Fibroblast of skin of left biceps (primary cell): ENCODE results near the gene MAEA.

Source experiments
- DNase-seq, 2 experiments: peaks; one replicate each; pipeline ENCODE4 v3.0.0-alpha.2; 2013; ENCODE audit warnings: low read depth in 2 of 2

The MAEA gene

DNA sequence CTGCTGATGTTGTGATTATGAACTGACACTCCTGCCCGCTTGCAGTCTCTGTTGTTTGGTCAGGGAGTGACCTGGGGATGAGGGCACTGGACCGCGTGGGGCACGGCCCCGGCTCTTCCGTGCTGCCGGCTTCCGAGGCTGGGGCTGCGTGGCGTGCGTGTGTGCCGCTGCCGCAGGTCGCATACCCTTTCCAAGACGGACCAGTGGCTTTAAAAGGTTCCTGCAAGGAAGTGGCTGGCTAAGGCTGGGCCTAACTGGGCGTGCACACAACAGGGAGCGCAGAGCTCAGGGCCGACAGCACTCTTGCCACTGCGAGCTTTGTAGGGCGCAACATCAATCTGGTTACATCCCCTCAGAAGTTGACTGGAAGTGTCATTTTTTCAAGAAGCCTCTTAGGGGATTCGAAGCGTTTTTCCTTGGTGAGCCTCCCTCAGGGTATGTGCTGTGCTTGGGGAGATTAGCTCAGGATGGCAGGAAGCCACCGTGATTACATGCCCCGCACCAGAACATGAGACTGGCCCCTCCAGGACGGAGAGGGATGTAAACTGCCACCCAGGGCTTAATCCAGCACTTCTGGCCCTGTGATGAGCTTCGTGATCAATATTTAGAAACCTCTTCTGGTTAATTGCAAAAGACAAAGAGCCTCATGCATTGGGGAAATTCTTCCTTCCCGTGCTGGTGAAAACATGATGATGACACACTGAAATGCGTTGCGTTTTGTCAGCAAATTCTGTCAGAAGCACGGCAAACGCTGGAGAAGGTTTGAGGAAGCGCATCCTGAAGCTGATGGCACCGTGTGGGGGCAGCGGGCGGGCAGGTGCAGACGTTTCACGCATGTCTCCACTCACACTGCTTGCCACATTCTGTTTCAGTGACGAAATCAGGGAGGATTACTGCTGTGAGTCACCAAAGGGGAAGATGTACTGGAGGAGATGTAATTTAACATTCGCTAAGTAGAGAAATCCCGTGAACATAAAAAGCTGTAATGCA lies 11.1 kb downstream of the MAEA start:
- no peak for DNase-seq

DNA sequence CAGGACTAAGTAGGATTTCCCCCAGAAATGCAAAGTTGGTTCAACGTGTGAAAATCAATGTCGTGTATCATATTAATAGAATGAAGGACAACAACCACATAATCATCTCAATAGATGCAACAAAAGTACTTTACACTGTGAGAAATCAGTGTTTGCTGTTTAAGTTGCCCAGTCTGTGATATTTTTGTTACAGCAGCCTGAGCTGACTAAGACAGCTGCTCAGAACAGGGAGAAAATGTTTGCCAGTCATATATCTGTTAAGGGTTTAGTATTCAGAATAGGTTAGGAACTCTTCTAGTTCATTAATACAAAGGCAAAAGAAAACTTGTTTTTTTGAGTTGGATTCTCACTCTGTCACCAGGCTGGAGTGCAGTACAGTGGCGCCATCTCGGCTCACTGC lies 12.5 kb downstream of the MAEA start:
- no peak for DNase-seq

DNA sequence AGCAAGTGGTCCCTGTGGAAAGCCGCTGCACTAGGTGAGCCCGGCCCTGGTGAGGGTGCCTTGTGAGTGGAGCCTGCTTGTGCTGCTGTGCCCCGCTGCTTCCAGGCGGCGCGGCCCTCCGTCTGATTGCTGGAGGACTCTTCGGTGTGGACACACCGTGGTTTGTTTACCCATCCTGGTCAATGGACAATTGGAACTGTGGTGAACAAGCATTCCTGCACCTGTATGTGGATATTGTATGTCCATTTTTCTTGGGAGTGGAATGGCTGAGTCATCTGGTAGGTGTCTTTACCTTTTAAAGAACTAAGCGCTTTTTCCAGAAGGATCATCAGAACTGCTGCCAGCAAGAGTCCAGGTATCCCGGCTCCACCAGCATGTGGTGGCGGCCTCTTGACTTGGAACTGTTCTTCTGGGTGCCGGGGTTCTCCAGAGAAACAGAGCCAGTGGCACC lies 15.6 kb downstream of the MAEA start:
- no peak for DNase-seq

DNA sequence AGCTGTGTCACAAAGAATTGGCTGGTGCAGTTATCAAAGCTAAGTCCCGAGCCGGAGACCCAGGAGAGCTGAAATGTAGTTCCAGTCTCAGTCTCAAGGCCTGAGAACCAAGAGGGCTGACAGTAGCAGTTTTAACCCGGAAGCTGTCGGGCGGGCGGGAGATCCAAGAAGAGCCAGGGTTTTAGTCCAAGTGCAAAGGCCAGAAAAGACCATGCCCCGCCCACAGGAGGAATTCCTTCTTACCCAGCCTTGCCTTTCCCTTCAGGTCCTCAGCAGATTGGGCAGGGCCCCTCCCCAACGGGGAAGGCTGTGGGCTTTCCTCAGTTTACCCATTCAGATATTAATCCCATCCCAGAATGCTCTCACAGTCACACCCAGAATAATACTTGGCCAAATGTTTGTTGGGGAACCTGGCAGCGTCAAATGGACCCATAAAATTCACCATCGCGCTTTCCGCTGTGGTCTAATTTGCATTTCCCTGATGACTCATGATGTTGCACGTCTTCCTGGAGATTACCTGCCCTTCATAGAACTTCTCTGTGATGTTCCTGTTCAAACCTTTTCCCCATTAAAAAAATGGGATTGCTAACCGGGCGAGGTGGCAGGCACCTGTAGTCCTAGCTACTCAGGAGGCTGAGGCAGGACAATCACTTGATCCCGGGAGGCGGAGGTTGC lies 16.2 kb downstream of the MAEA start:
- no peak for DNase-seq

DNA sequence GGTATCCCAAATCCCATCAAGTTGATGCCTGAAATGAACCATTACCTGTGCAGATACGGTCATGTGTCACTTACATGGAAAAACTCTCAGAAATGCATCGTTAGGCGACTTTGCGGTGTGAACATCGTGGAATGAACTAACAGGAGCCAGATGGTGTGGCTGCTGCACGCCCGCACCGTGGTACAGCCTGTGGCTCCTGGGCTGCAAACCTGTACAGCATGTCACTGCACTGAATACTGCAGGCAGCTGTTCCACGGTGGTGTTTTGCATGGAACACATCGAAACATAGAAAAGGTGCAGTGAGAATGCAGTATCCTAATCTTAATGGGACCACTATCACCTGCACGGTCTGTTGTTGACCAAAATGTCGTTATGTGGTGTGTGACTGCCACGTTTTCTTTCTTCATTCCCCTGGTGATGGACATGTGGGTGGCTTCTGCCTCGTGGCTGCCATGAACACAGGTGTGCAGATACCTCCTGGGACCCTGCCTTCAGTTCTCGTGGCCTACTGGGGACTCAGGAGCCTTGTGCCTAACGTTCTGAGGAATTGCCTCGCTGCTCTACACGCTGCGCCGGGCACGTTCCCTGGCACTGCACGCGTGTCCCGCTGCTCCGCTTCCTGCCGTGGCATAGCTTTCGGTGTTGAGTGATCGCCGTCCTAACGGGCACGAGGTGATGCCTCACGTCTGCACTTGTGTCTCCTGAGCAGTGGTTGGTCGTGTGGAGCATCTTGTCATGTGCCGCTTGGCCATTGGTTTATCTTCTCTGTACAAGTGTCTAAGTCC lies 18.5 kb downstream of the MAEA start:
- DNase-seq: no peak

DNA sequence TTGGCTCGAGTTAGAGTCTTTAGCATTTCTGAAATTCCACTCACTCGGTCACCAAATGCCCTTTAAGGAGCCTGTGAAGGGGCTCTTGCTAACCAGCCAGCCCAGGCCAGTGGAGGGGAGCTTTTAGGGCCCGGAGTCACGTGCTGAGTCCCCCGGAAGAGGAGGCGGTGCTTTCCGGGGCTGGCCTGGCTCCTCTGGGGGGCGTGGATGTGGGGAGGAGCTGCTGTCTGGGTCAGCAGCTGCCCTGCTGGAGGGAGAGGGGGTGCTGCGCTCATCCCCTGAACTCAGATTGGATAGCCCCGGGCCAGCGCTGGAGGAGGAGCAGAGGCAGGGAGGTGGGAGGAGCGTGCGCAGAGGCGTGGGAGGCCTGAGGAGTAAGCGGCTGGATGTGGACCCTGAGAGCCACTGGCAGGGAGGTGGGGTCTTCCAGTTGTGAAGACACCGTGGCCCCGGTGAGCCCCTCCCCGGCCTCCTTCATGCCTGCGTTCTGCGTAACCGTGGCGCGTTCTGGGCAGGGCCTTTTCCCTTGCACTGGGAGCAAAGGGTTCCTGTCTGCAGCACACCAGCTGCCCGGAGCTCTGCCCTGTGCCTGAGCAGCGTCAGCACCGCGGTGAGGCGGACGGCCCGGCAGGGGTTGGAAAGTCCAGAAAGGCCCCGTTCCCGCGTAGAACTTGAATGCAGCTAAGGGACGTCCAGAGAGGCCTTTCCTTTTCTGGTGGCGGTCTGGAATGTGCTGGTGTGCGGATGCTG lies 19.7 kb downstream of the MAEA start:
- DNase-seq: peak; percentile 72 to 73

DNA sequence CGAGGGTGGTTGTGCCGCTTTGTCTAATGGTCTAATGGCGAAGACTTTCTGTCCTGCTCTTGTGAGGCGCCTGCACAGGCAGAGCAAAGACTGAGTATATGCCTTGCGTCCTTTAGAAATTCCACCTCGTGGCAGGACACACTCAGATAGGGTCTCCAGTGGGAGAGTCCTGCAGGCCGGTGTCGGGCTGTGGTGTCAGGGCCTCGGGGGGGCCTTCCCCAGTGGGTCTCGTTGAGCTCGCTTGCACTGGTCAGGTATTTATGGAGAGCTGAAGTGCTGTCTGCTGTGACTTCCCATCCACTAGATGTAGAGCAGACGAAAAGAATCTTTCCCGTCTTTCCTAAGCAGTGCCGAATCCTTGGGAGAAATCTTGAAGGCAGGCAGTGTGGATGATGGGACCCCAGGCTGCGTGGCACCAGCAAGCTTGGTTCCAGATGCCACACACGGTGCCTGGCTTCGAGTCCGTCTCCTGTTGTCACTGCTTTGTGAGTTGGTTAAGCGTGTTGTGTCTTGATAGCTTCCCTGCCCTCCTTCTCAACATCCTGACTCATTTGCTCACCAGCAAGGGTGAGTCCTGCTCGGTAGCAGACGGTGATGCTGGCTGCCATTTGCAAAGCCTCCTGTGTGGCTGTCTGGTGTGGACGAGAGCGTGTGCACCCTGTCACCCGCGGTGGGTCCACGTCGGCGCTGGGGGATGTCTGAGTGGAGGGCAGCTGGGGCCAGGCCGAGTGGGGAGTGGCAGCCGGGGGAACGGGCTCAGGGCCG lies 20.5 kb downstream of the MAEA start:
- no peak for DNase-seq

DNA sequence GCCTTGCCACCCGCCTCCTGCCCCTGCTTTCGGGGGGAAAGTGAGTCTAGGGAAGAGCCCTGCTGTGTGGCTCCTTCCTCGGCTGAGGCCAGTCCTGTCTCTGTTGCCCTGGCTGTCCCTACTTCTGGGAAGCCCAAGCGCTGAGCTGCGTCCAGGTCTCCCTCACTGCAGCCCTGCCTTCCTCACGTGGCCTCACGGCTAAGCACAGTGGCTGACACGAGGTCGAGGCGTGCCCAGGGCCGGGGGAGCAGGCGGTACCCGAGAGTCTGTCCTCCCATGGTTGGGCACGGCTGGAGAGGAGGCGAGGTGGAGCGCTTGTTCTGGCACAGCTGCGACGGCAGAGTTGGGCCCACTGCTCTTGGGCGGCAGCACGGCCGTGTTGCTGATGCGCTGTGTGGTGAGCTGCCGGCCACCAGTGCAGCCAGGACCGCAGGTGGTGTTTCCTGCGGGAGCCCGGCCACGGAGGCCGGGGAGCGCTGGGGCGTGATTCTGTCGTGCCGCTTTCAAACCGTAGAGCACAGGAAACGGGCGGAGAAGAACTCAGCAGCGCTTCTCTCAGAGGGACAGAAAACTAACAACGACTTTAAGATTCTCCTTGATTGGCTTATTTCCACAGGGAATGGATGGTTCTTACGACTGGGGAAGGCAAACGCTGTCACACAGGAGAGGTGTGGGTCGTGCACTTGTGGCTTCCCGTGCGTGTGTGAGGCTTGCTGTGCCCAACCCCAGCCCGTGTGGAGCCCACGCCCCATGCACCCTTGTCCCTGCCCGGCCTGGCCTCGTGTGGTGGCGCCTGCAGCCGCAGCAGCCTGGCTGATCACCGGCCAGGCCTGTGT lies 21.3 kb downstream of the MAEA start:
- DNase-seq: no peak

DNA sequence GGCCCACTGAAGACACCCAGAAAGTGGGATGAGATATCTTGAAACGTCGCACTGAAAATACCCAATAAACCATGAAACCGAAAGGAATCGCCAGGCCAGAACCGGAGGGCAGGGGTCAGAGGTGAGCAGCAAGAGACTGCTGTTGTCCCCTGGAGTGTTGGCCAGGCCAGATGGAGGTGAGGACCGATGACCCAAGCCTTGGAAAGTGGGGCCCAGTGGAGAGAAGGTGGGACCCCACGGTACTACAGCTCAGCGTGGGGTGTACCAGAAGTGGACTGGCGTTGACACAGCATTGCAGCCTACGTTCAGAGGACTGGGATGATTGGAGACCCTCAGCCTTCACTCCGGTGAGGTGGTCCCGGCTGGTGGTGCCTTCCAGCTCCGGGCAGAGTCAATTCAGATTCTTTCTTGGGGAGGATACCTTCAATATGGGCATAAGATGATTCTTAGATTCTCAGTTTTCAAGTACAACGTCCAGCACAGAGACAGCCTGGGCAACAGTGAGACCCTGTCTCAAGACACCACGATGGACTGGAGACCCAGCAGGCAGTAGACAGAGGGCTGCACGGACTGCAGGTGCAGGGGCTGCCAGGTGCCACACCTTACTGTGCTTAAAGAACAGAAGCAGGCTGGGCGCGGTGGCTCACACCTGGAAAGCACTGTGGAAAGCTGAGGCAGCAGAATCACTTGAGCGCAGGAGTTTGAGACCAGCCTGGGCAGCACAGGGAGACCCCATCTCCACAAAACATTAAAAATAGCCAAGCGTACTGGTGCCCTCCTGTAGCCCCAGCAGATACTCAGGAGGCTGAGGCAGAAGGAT lies 23.3 kb downstream of the MAEA start:
- no peak for DNase-seq

DNA sequence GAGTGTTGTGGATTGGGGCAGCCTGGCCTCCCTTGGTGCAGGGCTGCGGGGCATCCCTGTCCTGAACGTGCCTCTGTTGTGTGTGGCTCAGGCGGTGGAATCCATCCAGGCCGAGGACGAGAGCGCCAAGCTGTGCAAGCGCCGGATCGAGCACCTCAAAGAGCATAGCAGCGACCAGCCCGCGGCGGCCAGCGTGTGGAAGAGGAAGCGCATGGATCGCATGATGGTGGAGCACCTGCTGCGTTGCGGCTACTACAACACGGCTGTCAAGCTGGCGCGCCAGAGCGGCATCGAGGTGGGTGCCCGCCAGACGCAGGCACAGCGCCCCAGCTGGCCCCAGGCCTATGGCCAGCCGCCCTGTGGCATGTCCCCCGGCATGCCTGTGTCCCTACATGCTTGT lies 25.6 kb downstream of the MAEA start:
- DNase-seq: no peak

DNA sequence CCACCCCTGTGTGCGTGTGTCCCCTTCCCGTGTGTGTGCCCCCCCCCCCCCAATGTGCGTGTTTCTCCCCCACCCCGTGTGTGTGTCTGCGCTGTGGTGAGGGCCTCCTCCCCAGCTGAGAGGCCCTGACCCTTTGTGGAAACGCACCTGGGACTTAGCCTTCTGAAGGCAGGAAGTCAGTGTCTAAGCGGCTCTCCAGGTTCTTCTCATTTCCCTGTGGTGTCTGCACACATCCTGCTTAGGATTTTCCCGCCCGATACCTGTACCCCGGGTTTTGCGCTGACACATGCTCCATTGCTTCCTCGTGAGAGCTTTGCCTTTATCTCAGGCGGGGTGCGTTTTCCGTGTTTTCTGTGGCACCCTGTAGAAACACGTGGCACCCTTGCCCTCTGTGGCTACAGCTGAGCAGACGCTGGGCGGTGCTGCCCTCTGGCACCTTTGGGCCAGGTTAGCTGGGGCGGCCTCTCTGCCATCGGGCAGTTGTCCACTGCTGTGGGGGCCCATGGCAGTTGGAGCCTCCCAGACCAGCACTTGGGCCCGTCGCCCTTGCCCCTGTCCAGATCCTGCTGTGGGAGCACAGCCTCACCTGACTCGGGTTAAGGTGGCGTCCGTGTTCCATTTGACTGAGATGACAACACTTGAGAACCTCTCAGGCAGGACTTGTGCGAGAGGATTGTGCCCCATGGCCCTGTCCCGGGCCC lies 26.3 kb downstream of the MAEA start:
- no peak for DNase-seq

DNA sequence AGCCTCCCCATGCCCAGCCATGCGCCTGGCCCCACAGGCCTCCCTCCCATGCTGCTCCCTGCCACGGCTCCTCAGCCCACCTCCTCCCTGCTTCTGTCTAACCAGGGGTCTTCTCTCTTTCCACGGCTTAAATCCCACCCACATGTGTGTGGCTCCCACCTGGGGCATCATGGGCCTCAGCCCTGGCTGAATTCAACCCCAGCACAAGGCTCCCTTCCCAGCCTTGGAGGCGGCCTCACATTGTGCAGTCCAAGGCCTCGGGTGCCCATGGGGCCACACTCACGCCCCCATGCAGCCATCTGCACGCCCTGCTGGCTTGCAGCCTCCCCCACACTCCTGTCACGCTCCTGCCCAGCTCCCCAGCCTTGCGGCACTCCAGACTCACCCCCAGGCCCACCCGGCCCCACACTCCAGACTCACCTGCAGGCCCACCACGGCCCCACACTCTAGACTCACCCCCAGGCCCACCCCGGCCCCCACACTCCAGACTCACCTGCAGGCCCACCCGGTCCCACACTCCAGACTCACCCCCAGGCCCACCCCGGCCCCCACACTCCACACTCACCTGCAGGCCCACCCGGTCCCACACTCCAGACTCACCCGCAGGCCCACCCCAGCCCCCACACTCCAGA lies 27.0 kb downstream of the MAEA start:
- DNase-seq: no peak

DNA sequence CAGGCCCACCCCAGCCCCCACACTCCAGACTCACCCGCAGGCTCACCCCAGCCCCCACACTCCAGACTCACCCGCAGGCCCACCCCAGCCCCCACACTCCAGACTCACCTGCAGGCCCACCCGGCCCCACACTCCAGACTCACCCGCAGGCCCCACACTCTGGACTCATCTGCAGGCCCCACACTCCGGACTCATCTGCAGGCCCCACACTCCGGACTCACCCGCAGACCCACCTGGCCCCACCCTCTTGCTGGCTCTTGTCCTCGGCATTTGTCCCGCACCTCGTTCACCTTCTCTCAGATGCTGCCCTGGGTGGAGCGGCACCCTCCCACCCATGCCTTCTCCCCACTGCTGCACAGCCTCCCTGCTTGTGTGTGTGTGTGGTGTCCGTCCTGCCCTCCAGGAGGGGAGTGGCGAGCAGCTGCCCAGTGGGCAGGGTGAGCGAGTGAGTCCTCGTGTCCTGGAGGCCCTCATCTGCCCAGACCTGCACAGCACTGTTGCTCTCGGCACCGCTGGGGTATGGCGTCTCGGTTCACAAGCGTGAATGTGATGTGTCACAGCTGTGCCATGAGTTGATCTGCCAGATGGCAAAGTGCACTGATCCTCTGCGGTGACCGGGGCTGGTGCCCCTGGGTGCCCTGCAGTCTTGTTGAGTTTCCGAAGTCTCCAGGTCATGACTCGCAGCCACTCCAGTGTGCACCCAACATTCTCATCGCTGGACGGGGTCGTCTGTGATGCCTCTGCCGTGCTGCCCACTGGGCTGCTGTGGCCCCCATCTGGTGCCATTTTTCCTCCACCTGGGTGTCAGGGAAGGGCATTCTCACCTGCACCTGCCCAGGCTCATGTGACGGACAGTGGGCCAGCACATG lies 27.7 kb downstream of the MAEA start:
- no peak for DNase-seq

DNA sequence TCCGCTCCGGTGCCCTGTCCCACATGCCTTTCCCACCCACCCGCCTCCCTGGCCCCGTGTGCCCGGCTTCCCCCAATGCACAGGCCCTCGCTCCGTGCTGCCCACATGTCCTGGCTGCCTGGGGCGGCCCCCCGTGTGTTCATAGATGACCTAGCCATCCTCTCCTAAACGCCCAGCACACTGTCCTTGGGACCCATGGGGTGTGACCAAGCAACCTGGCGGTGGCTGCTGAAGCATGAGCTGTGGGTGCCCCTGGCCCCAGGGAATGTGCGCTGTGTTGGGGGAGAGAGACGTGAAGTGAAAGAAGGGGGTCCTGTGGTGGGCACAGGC lies 28.3 kb downstream of the MAEA start:
- DNase-seq: no peak

DNA sequence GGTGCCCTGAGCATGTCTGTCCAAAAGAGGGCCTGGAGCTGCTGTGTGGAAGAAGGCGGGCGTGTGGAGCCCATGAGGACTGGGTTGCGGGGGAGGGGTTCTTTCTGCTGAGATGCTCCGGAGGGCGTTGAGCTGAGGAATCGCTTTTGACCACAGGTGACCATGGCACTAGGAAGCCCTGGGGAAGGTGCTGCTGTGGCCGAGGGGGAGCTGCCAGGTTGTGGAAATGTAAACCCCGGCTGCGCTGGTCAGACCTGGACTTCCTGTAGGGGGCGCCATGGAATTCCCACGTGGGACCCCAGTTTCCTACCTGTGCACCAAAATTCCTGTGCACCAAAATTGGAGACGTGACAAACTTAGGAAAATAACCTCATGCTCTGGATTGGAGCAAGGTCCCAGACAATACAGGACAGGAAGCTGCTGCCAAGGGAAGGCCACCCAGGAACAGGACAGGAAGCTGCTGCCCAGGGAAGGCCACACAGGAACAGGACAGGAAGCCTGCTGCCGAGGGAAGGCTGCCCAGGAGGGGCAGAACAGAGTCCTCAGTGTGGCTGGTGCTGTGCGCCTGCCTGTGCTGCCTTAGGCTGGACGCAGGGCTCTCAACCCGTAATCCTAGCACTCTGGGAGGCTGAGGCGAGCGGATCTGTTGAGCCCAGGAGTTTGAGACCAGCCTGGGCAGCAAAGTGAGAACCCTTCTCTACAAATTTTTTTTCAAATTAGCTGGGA lies 29.0 kb downstream of the MAEA start:
- no peak for DNase-seq

DNA sequence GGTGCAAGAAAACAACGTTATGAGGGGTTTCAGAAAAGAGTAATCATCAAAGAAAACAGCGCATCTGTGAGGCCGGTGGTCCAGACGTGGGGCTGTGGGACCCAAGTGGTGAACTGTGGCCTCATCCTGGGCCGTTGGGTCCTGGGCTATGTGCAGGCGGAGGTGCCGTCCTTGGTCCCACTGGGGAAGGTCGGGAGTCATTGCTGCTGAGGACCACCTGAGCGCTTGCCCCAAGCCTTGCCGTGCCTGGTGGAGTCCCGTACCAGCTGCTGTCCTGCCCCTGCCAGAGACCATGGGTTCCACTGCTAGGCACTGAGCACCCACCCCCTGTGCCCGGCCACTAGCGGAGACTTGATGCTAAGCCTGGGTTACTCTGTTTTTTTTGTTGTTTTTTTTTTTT lies 31.8 kb downstream of the MAEA start:
- DNase-seq: no peak
